Lung (tissue), 12 donors: ENCODE data around the gene RHOT2. TPM values are rescaled to one million over a fixed set of nuclear protein-coding genes. Genes with fewer than 3 reads are reported as not detected.
A peak's percentile ranks its signal among the peaks of the same experiment; 100 is the strongest.

Source experiments
- ATAC-seq: fragments of 200-7000 bp; cut with Tn5 transposase; one replicate; pipeline ENCODE4 v1.9.1; 2020; ENCODE audit warnings: moderate number of reproducible peaks; ENCODE audit not compliant: insufficient read depth, low FRiP score
- DNase-seq, 3 donors: peaks; one replicate each; pipeline ENCODE4 v3.0.0-alpha.2; 2013 to 2017
- H3K27ac ChIP-seq, 2 donors: one replicate each; pipeline ENCODE4 v1.5.1; 2013; ENCODE audit warnings: mild to moderate bottlenecking in 2 of 2, moderate library complexity in 2 of 2, control low read depth in 1 of 2, inconsistent platforms in 1 of 2, low read depth in 1 of 2, low read length in 1 of 2
- H3K27me3 ChIP-seq, 3 donors: one replicate each; pipeline ENCODE4 v1.5.1; 2013; ENCODE audit warnings: low read length in 2 of 3; ENCODE audit not compliant: control insufficient read depth in 3 of 3, insufficient read depth in 3 of 3
- H3K36me3 ChIP-seq, 4 donors: one replicate each; pipeline ENCODE4 v1.5.1; 2013; ENCODE audit warnings: low read length in 4 of 4, mild to moderate bottlenecking in 1 of 4, moderate library complexity in 1 of 4; ENCODE audit not compliant: control insufficient read depth in 4 of 4, insufficient read depth in 4 of 4
- H3K4me1 ChIP-seq, 5 donors: one replicate each; pipeline ENCODE4 v1.5.1; 2013; ENCODE audit warnings: low read length in 5 of 5, mild to moderate bottlenecking in 2 of 5, moderate library complexity in 1 of 5; ENCODE audit not compliant: control insufficient read depth in 5 of 5, insufficient read depth in 5 of 5
- H3K4me3 ChIP-seq: one replicate; pipeline ENCODE4 v1.5.1; 2013; ENCODE audit warnings: mild to moderate bottlenecking, control low read depth, moderate library complexity
- H3K9ac ChIP-seq, 2 donors: one replicate each; pipeline ENCODE4 v1.5.1; 2013; ENCODE audit warnings: low read length in 2 of 2, control low read depth in 1 of 2; ENCODE audit not compliant: insufficient read depth in 1 of 2
- H3K9me3 ChIP-seq, 4 donors: one replicate each; pipeline ENCODE4 v1.5.1; 2013; ENCODE audit warnings: low read length in 3 of 4, mild to moderate bottlenecking in 1 of 4, moderate library complexity in 1 of 4; ENCODE audit not compliant: control insufficient read depth in 4 of 4, insufficient read depth in 3 of 4
- WGBS, 2 donors: extraction: QIAGEN DNeasy Blood & Tissue Kit; methylation state at CpG; one replicate each; pipeline ENCODE4 v1.1.7; 2013; 5-methylcytosine and 5-hydroxymethylcytosine counted together
- polyA plus RNA-seq, 2 donors: library from polyadenylated mRNA; stranded (reverse); fragments of 200-250 nt; gene quantifications; one replicate each; pipeline ENCODE4 v1.2.1, GENCODE V29; 2013
- total RNA-seq, 2 donors: library from RNA; depleted of rRNA in 1 of 2; stranded (reverse); fragments of >200 nt in 1 of 2; gene quantifications; one replicate each; pipeline ENCODE4 v1.2.1, GENCODE V29; 2014 to 2021
- TF ChIP-seq, protein P1 (sequence below): IDR thresholded peaks from 2 replicates; pipeline ENCODE4 v1.5.1; 2012; ENCODE audit warnings: mild to moderate bottlenecking; ENCODE audit errors: control extremely low read depth, extremely low read depth
- donor health status: control.
- donor health status: control.
- donor health status: Bipolar disorder and iron deficiency.
- donor health status: healthy.
- donor health status: DM: yes; HTN: yes; CAD: no.

Gene RHOT2
- total and polyA plus RNA-seq, 4 donors = 40.5 to 121 (median 115) TPM

- Histone ChIP-seq H3K4me1 (peaks cover 0 to 21% (median 14%) of the 10 kb centered on the region in 5 donors), H3K4me3 (no peak overlapping the region), H3K9me3 (no peaks in the 10 kb centered on the region), H3K27ac (peak overlapping the region in 1 of 2 donors; percentile 21), H3K36me3 (peaks cover 0 to 52% (median 5%) of the 10 kb centered on the region in 4 donors), H3K9ac (no peak overlapping the region), H3K27me3 (no peaks in the 10 kb centered on the region)
- ATAC-seq = no peak
- 55 to 66% methylated on average over 10 to 11 of the region's 11 CpGs for WGBS, 2 donors
- TF ChIP-seq, protein P1, sequence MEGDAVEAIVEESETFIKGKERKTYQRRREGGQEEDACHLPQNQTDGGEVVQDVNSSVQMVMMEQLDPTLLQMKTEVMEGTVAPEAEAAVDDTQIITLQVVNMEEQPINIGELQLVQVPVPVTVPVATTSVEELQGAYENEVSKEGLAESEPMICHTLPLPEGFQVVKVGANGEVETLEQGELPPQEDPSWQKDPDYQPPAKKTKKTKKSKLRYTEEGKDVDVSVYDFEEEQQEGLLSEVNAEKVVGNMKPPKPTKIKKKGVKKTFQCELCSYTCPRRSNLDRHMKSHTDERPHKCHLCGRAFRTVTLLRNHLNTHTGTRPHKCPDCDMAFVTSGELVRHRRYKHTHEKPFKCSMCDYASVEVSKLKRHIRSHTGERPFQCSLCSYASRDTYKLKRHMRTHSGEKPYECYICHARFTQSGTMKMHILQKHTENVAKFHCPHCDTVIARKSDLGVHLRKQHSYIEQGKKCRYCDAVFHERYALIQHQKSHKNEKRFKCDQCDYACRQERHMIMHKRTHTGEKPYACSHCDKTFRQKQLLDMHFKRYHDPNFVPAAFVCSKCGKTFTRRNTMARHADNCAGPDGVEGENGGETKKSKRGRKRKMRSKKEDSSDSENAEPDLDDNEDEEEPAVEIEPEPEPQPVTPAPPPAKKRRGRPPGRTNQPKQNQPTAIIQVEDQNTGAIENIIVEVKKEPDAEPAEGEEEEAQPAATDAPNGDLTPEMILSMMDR = no peak
- peak in 1 of 3 donors; percentile 22 for DNase-seq
These were observed 38.1 kb upstream of the RHOT2 start for GRCh38 chr16:629833-630248.

- no peak for ATAC-seq
- no peak overlapping the region for H3K4me3 ChIP-seq
- TF ChIP-seq, protein P1 = no peak
These were observed 37.6 kb upstream of the RHOT2 start for GRCh38 chr16:630249-630814.

GRCh38 chr16:630815-631405 is 37.0 kb upstream of the RHOT2 start, which contains the start of gene WFIKKN1:
TSS of gene WFIKKN1 (plus strand) at chr16:630985. CDS start at chr16:631254, 269 bp downstream.
- H3K9ac ChIP-seq = no peak within 1 kb of the TSS
- peaks cover 0 to 31% (median 14%) of the 10 kb centered on the region in 5 donors for H3K4me1 ChIP-seq
- H3K4me3 ChIP-seq = no peak within 1 kb of the TSS
- DNase-seq (peak in 2 of 3 donors; percentile 32 to 54), ATAC-seq (no peak)
- H3K36me3 ChIP-seq = peaks cover 0 to 46% (median 3%) of the 10 kb centered on the region in 4 donors
- no peaks in the 10 kb centered on the region for H3K27me3 ChIP-seq
- WGBS, 2 donors = 6 to 7% methylated on average over 16 to 23 of the region's 23 CpGs
- H3K9me3 ChIP-seq = no peaks in the 10 kb centered on the region
- H3K27ac ChIP-seq = peak within 1 kb of the TSS in 1 of 2 donors; percentile 21
- TF ChIP-seq, protein P1 = no peak

More at GRCh38 chr16:630249-630814, 37.6 kb upstream of the RHOT2 start:
- Histone ChIP-seq H3K27ac (peak overlapping the region in 1 of 2 donors; percentile 21), H3K4me1 (peaks cover 0 to 26% (median 14%) of the 10 kb centered on the region in 5 donors), H3K36me3 (peaks cover 0 to 52% (median 5%) of the 10 kb centered on the region in 4 donors), H3K27me3 (no peaks in the 10 kb centered on the region), H3K9ac (no peak overlapping the region), H3K9me3 (no peaks in the 10 kb centered on the region)
- DNase-seq = no peak
- WGBS, 2 donors = 50% methylated on average over 28 to 29 of the region's 29 CpGs
